C4-2B (cell line): ENCODE measurements around the gene XRCC5.

Experiments used
- H3K27ac ChIP-seq: fragments of 450-650 bp; 2 replicates; pipeline ENCODE4 v1.5.1; 2017
- ZFX ChIP-seq: fragments of 450-650 bp; IDR thresholded peaks from 2 replicates; pipeline ENCODE4 v1.6.1; 2017
- TF ChIP-seq, protein P1 (sequence below): fragments of 450-650 bp; conservative IDR thresholded peaks from 2 replicates; pipeline ENCODE4 v1.5.1; 2017; ENCODE audit warnings: mild to moderate bottlenecking

Gene XRCC5

DNA sequence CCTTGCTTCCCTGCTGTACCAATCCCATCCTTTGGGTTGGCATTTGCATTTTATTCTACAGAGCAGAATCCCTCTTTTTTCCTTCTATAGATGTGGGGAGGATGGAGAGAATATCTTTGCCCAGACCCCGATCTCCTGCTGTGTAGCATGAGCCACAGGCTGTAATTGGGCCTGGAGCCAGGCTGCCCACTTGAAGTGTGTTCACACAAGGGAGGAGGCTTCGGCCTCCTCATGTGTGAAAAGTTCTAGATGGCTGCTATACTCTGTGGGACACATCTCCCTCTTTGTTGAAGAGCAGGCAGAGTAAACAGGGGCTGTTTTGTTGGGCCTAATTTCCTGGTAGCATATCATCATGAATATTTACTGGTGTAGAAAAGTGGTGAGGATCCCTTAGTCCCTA, 126.3 kb downstream of the XRCC5 start:
- TF ChIP-seq, protein P1, sequence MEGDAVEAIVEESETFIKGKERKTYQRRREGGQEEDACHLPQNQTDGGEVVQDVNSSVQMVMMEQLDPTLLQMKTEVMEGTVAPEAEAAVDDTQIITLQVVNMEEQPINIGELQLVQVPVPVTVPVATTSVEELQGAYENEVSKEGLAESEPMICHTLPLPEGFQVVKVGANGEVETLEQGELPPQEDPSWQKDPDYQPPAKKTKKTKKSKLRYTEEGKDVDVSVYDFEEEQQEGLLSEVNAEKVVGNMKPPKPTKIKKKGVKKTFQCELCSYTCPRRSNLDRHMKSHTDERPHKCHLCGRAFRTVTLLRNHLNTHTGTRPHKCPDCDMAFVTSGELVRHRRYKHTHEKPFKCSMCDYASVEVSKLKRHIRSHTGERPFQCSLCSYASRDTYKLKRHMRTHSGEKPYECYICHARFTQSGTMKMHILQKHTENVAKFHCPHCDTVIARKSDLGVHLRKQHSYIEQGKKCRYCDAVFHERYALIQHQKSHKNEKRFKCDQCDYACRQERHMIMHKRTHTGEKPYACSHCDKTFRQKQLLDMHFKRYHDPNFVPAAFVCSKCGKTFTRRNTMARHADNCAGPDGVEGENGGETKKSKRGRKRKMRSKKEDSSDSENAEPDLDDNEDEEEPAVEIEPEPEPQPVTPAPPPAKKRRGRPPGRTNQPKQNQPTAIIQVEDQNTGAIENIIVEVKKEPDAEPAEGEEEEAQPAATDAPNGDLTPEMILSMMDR, result no peak
- TF ChIP-seq ZFX, result no peak
- no peak overlapping the region for H3K27ac ChIP-seq

DNA sequence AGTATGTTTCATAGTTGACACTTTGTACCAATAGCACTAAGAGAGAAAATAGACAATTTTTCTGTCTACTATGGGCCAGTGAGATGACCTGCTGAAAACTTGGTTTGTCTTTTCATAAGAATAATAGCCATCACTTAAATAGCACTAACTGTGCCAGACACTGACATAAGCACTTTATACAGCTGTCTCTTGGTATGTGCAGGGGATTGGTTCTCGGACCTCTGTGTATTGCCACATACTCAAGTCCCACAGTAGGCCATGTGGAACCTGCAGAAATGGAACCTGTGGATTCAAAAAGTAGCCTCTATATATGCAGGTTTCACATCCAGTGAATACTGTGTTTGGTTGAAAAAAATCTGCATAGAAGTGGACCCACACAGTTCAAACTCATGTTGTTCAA, 126.7 kb downstream of the XRCC5 start:
- no peak overlapping the region for H3K27ac ChIP-seq
- TF ChIP-seq, protein P1, result no peak
- TF ChIP-seq ZFX, result no peak

DNA sequence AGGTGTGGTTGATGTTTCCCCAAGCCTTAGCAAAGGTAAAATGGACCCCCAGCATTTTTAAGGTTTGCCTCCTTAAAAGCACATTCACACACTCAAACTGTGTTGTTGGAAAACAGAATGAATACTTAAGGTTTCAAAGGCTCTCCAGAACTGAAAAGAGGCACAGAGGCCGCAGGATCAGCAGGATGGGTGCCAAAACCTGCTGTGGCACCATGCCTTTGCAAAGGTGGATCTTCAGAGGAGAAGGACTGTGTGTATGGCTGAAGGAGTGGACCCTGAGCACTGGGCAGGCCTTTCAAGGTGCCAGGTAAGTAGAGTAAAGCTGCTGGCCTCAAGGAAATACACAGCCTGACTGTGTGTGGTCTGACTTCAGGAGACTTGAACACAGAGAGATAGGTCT, 127.3 kb downstream of the XRCC5 start:
- no peak overlapping the region for H3K27ac ChIP-seq
- TF ChIP-seq ZFX, result no peak
- TF ChIP-seq, protein P1, result no peak

DNA sequence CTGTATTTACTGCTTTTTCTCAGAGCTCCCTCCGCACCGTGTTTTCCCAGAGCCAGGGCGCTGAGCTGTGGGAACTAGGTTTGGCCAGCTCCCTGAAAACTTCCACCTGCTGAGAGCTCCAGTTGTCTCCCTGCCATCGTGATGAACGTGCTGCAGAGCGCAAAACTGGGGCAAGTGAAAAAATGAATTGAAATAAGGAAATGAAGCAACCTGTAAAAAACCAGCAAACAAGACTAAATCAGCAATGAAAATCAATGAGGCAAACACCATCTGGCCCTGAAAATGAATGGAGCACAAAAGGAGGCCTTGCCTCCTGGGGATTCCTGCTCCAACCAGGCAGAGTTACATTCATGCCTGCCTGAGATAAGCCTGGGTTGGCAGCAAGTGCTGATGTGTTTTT, 133.2 kb downstream of the XRCC5 start:
- H3K27ac ChIP-seq, result no peak overlapping the region
- TF ChIP-seq ZFX, result no peak
- TF ChIP-seq, protein P1, result no peak

DNA sequence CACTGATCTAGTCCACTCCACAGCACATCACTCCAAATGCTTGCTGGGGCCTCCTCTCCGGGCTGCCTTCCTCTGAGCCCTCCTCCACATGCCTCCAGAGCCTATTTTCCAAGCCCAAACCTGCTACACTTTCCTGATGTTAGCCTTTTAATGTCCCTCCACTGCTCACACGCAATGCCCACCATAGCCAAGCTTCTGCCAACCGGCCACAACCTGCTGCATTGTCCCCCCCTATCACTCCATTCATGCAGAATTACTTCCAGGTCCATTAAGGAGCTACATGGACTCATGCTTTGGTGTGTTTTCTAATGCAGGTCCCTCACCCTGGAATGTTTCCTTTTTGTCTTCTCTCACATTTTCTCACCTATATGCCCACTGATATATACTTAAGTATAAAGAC, 133.9 kb downstream of the XRCC5 start:
- TF ChIP-seq, protein P1, result no peak
- TF ChIP-seq ZFX, result no peak
- no peak overlapping the region for H3K27ac ChIP-seq

DNA sequence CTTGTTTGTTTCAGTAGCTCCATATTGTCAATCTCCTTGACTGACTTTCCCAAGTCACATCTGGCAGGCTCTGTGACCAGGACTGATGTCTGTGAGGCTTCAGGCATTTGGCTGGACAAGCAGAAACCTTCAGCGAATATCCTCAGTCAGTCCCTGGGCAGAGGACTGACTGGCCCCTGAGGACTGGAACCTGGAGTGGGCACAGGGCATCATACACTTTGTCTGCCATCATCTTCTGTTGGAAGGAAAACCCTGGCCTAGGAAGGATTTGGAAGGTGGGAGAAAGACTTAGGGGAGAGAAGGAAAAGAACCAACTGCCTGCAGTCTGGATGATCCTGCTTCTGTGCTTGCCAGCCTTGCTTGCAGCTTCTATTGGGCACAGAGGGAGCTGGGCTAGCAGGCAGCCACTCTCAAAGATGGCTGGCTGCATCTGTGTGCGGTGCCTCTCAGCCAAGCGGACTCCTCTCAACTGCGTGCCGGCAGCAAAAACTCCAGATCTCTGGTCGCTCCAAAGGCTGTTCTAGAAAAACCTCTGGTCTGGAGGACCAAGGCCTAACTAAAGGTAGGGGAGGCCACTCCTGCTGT, 136.3 kb downstream of the XRCC5 start:
- TF ChIP-seq ZFX, result no peak
- TF ChIP-seq, protein P1, result no peak
- H3K27ac ChIP-seq, result no peak overlapping the region

DNA sequence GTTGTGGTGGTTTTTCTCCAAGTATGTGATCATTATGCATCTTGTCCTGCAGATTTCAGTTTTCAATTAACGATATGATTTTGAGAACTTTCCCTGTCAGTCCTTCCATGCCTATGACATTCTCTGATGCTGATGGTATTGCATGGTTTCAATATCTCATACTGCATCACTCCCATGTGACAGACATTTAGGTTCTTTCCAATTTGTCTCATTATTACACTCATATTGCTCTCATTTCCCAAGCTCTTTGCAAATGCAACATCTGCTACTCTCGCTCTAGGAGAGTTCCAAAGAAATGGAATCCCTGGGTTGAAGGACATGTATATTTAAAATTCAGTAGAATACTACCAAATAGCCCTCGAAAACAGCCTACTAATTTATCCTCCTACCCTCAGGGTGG, 137.6 kb downstream of the XRCC5 start:
- no peak for TF ChIP-seq ZFX
- TF ChIP-seq, protein P1, result no peak
- no peak overlapping the region for H3K27ac ChIP-seq
